ENCODE data around the gene RAD23B.

RAD23B gene

DNA sequence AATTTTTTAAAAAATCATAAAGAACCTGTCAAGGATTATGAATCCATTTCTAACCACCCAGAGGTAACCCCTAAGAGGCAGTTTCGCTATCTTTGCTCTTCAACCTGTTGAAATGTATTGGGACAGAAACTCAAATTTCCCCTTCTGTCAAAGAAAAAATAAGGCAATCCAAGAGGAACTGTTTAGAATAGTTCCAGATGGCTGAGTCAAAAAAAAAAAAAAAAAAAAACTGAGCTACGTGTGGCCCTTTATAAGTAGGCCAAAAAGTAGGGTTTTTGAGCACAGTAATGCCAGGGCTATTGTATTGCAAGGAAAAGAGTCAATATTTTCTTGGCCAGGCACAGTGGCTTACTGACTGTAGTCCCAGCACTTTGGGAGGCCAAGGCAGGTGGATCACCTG is 94.9 kb downstream of the RAD23B start:
- no peak for DNase-seq (ENCODE audit: extremely low read depth, low read depth)
- TF ChIP-seq, protein P1, sequence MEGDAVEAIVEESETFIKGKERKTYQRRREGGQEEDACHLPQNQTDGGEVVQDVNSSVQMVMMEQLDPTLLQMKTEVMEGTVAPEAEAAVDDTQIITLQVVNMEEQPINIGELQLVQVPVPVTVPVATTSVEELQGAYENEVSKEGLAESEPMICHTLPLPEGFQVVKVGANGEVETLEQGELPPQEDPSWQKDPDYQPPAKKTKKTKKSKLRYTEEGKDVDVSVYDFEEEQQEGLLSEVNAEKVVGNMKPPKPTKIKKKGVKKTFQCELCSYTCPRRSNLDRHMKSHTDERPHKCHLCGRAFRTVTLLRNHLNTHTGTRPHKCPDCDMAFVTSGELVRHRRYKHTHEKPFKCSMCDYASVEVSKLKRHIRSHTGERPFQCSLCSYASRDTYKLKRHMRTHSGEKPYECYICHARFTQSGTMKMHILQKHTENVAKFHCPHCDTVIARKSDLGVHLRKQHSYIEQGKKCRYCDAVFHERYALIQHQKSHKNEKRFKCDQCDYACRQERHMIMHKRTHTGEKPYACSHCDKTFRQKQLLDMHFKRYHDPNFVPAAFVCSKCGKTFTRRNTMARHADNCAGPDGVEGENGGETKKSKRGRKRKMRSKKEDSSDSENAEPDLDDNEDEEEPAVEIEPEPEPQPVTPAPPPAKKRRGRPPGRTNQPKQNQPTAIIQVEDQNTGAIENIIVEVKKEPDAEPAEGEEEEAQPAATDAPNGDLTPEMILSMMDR (IDR thresholded peaks at IDR 0.05; ENCODE audit: low read depth, low read length), result no peak

Data from AG09319 (cell line).